ENCODE data around the gene FIGNL2.
"Not testable (repeated sequence)": the region's sequence is repeated elsewhere in the genome, so short reads cannot be mapped to it uniquely, and the experiment has no call there.

The FIGNL2 gene, protein sequence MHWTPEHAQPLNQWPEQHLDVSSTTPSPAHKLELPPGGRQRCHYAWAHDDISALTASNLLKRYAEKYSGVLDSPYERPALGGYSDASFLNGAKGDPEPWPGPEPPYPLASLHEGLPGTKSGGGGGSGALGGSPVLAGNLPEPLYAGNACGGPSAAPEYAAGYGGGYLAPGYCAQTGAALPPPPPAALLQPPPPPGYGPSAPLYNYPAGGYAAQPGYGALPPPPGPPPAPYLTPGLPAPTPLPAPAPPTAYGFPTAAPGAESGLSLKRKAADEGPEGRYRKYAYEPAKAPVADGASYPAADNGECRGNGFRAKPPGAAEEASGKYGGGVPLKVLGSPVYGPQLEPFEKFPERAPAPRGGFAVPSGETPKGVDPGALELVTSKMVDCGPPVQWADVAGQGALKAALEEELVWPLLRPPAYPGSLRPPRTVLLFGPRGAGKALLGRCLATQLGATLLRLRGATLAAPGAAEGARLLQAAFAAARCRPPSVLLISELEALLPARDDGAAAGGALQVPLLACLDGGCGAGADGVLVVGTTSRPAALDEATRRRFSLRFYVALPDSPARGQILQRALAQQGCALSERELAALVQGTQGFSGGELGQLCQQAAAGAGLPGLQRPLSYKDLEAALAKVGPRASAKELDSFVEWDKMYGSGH

GRCh38 chr12:51848326-51848727 lies at the start of gene FIGNL2:
TSS of gene FIGNL2 (minus strand) at chr12:51848718. CDS start at chr12:51822413, 26,305 bp downstream.
- DNase-seq, result no peak

DNA sequence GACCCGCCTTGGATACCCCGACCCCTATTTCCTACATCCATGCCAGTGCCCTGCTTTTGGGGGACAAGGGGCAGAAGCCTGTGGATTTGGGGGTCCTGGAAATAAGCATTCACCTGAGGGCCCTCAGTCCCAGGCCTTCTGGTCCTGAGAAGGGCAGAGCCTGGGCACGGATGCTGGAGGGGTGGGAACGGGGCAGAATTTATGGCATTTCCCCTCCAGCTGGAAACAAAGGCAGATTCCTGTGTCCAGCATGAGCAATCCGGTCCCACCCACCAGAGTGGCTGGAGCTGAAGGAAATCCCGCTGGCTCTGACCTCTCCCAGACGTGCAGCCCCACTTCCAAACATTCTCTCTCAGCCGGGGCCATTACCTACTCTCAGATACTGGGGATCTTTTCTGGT lies 48.7 kb upstream of the FIGNL2 start:
- DNase-seq, result no peak

GRCh38 chr12:51896236-51896635 lies 47.7 kb upstream of the FIGNL2 start:
- DNase-seq, result no peak

GRCh38 chr12:51895378-51896135 lies 47.0 kb upstream of the FIGNL2 start:
- no peak for DNase-seq

GRCh38 chr12:51893786-51894185 lies 45.3 kb upstream of the FIGNL2 start:
- DNase-seq, result no peak

DNA sequence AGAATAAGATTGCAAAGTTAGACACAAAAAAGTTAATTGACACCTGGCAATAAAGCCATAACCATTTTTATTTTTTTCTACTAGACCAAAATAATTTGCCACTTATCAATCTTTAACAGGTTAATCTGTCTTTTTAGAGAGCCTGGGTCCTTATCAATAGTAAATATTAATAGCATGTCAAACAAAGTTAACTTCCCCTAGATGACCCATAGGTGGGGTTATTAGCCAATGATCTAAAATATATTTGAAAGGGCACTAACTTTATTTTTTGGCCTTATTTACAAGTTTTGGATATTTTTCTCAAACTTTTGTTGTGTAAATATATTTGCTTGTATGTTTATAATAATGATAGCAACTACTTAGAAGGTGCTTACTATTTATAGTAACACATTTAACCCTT lies 43.3 kb upstream of the FIGNL2 start:
- DNase-seq, result no peak

GRCh38 chr12:51890511-51891171 lies 42.1 kb upstream of the FIGNL2 start:
- no peak for DNase-seq

DNA sequence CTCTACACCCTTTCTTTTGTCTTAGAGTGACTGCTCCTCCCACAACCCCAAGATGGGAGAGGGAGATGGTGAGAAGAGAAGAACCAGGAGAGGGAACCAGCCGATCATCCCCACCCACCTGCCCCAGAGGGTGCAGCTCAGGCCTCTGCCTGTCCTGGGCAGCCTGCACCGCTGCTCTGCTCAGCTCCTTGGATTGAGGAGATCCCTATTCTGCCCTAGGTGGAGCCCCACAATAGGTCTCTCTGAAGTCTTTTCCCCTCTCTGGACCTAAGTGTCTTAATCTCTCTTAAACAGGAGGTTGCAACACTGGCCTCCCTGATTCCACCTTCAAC lies 41.6 kb upstream of the FIGNL2 start:
- no peak for DNase-seq

- DNase-seq, result no peak
These were observed 41.0 kb upstream of the FIGNL2 start for GRCh38 chr12:51889216-51890132.

- no peak for DNase-seq
These were observed 40.0 kb upstream of the FIGNL2 start for GRCh38 chr12:51888316-51889215.

DNA sequence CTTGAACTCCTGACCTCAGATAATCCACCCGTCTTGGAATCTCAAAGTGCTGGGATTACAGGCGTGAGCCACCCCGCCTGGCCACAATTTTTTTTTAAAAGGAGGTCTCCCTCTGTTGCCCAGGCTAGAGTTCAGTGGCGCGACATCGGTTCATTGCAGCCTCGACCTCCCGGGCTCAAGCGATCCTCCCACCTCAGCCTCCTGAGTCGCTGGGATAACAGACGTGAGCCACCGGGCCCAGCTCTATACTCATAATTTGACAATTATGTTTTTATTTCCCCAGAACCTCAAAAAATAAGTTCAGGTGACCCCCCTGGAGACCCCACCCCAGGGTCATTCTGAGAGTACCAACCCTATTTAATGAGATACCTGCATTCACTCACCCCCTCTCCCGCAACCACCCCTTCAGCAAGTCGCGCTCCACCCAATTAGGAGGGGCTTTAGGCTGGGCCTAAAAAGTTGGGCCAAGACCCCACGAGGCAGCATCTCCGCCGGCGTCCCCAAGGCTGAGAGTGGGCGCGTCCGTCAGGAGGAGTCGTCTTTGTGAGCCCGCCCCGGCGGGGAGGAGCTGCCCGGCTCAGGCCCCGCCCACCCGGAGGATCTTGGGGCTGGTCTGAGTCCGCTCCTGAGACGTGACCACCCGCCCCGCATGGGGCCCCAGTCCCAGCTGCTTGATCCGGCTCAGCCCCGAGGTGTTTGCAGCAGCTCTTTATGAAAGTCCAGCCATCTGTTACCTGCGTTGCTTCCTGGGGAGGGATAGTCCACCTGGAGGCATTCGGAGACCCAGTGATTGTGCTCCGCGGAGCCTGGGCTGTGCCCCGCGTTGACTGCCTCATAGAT lies 39.2 kb upstream of the FIGNL2 start, which contains the start of gene ANKRD33:
Gene ANKRD33 (plus strand): TSS at position 628 of the 840 bp plus-strand sequence. CDS start 84 bp downstream, at position 712.
- no peak for DNase-seq

DNA sequence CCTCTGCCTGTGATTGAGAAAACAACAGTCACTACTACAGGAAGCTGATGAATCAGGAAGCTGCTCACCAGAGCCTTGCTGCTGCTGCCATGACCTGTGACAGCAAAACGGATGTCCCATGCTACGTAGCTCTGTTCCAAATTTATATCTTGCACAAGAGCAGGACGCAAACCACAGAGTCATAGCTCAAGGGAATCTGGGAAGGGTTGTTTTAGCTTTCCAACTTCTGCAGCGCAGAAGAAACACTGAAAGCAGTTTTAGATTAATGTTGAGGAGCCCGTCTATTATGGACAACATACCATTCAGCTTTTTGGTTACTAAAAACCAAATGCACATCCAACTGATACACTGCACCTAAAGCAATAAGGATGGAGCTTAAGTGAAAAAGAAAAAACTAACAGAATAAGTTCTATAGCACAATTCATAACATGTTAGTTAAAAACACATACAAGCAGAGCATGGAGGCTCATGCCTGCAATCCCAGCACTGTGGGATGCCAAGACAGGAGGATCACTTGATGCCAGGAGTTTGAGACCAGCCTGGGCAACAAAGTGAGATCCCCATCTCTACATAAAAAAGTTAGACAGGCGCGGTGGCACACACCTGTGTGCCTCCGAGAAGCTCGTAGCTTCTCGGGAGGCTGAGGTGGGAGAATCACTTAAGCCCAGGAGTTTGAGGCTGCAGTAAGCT lies 37.6 kb upstream of the FIGNL2 start:
- DNase-seq, result peak; percentile 20

- DNase-seq, result not testable (repeated sequence)
These were observed 36.9 kb upstream of the FIGNL2 start for GRCh38 chr12:51885294-51886020.

DNA sequence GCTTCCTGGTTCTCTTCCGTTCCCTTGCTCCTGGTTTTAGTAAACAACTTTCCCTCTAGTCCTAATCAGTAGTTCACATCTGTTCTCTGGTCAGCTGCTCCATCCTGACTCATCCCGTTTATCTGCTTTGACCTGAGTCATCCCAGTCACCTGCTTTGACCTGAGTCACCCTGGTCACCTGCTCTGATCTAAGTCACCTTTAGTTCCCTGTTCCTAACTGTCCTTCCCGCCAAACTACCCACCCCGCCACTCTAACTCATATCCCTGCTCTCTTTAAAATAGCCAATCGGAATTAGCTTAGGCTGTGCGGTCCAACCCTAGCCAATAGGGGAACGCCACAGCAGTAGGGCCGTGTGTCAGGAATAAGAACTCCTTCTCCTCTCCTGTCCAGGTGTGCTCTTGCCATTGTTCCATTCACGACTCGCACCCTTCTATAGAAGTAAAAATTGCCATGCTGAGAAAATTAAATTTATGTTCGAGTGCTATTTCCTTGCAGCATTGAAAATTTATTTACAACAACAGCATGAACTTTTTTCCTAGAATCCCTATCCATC lies 36.2 kb upstream of the FIGNL2 start:
- no peak for DNase-seq

GRCh38 chr12:51883998-51884675 lies 35.6 kb upstream of the FIGNL2 start:
- no peak for DNase-seq

- no peak for DNase-seq
These were observed 34.8 kb upstream of the FIGNL2 start for GRCh38 chr12:51883295-51883694.

DNA sequence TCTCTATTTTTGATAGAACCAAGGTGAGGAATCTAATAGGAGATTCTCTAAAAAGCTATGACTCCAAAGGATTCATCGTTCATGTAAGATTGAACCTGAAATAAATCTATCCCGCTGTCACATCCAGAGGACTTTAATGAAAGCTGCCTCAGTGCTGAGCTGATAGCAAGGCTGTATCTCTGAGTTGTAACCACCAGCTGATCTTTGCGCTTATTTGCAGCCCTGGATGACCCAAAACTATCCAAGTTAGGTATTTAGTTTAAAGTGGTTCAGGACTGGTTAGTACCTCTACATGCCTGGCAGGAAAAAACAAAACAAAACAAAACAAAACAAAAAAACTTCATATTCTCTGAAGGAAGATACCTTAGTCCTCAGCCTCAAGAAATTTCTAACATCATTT lies 30.6 kb upstream of the FIGNL2 start:
- DNase-seq, result no peak

DNA sequence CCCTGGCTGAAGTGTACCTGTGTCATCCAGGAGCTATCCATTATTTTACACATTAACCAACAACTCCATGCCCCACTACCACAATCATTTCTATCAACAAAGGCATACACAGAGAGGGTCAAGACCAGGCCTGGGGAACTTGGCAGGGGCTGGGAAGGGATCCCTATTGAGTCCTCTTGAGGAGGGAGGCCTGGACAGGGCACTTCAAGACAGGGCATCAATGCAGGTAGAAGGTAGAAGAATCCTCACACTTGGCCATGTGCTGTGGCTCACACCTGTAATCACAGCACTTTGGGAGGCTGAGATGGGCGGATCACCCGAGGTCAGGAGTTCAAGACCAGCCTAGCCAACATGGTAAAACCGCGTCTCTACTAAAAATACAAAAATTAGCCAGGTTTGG lies 26.0 kb upstream of the FIGNL2 start:
- DNase-seq, result no peak

Measured in activated T-cell treated with anti-CD3 and anti-CD28 coated beads for 4 hours (primary cell).